Fibroblast of skin of left biceps (primary cell): ENCODE measurements around the gene SLIT1.
"Not testable (repeated sequence)": the region's sequence is repeated elsewhere in the genome, so short reads cannot be mapped to it uniquely, and the experiment has no call there.

Experiments
- DNase-seq, 2 experiments: peaks; one replicate each; pipeline ENCODE4 v3.0.0-alpha.2; 2013; ENCODE audit warnings: low read depth in 2 of 2

SLIT1 gene

GRCh38 chr10:97046456-97047082 is 139.2 kb downstream of the SLIT1 start:
- DNase-seq, result no peak

DNA sequence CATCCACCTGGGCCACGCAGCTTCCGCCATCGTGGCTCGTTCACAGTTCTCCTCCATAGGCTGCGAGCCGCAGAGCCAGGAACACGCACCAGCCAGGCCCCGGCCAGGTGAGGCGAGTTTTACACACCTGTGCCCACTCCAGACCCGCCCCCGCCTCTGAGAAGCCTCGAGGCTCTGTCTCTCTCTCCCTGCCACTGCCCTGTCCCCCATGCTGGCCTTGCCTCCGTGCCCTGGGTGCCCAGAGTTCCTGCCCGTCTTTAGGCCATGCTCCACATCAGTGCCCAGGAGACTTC is 142.2 kb downstream of the SLIT1 start:
- no peak for DNase-seq

- DNase-seq, result no peak
These were observed 142.8 kb downstream of the SLIT1 start for GRCh38 chr10:97042716-97043562.

DNA sequence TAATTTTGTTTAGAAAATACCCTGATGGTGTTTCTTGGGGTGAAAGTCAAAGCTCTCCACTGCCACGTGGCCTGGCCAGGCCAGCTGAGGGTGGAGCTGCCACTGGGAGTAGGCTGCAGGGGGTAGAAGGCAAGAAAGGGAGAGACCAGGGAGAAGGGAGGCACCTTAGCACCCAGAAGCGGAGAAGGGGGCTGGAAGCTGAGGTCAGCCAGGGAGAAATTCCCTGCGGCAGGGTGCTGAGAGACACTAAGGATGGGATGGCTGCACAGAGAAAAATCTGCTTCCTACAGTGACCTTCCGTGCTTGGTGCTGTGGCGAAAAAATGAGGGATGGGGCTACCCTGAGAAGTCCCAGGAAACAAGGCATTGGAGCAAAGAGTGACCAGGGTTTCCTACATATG is 143.7 kb downstream of the SLIT1 start:
- no peak for DNase-seq

GRCh38 chr10:97040706-97041105 is 145.1 kb downstream of the SLIT1 start:
- no peak for DNase-seq

GRCh38 chr10:97040248-97040584 is 145.5 kb downstream of the SLIT1 start:
- DNase-seq, result no peak

DNA sequence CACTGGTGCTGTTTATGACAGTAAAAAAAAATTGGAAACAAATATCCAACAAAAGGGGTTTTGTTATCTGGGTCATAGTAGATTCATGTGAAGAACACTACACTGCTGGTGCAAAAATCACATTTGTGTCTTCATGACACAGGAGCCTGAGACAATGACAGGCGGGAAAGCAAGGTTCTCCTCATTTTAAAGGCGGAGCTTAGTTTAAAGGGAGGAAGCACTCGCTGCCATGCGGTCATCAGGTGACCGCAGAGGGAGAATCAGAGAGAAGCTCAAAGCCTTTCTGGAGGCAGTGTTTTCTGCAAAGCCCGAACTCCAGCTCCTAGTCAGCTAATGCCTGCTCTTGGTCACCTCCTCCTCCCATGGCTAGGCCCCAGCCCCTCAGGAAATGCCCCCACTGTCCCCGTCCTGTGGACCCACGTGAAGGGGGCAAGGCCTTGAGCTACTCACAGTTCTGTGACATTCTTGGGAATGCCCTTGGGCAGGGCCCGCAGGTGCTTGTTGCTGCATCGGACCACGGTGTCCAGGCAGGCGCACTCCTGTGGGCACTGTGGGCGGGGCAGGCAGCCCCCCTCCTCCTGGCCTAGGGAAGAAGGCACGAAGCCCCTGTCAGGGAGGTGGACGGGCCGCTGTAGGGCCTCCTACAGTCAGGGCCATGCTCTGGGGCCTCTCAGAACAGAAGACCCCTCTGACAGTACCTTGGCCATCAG is 146.1 kb downstream of the SLIT1 start:
- DNase-seq, result no peak

DNA sequence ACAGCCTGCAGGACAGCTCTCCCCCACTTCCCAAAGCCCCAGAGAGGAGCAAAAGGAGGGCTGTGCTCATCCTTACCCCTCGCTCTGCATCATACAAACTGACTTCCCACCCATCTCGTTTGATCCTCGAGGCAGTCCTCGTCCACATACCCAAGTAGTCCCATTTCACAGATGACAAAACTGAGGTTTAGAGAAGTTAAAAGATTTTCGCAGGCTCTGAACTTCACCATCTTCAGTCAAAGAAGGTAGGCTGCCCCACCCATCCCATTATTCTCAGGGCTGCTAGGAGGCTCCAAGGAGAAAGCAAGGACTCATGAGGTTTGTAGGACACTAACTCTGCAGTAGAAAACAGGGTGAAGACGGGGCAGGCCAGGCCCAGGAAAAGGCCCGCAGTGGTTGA is 147.1 kb downstream of the SLIT1 start:
- DNase-seq, result no peak

- peak; percentile 47 to 57 for DNase-seq
These were observed 148.1 kb downstream of the SLIT1 start for GRCh38 chr10:97037365-97038361.

DNA sequence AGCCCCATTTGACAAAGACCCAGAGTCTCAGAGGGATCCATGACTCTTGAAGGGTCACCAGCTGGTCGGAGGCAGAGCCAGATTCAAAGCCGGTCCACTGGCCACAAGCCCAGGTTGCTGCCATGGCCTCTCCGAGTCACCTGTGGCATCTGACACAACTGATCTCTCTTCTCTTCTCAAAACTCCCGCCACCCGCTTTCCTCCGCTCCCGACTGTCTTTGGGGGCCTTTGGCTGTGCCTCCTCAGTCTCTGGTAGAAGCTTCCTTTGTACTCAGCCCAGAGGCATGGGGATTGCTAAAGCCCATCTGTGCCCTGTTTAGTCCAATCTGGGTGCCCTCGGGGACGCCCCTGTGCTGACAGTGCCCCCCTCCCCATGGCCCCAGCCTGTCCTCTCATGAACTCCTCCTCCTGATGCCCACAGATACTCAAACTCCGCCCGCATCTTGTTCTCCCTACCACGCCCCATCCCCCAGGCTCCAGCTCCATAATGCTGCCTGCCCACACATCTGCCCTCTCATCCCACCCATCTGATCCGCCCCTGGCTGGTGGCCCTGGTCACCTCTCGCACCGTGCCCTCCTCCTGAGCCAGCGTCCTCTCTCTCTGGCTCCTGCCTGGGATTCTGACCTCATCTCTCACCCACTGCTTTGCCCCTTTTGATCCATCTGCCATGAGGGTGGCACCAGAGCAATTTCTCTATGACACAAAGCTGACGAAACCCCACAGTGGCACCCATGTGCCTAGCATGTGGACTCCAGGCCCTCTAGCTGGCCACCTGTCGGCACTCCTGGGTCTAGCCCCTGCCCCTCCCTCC is 150.6 kb downstream of the SLIT1 start:
- no peak for DNase-seq

GRCh38 chr10:97034301-97034700 is 151.5 kb downstream of the SLIT1 start:
- DNase-seq, result no peak

- DNase-seq, result not testable (repeated sequence)
These were observed 151.9 kb downstream of the SLIT1 start for GRCh38 chr10:97033841-97034240.

- no peak for DNase-seq
These were observed 153.1 kb downstream of the SLIT1 start for GRCh38 chr10:97032624-97033023.

- DNase-seq, result no peak
These were observed 154.3 kb downstream of the SLIT1 start for GRCh38 chr10:97031459-97031858.

DNA sequence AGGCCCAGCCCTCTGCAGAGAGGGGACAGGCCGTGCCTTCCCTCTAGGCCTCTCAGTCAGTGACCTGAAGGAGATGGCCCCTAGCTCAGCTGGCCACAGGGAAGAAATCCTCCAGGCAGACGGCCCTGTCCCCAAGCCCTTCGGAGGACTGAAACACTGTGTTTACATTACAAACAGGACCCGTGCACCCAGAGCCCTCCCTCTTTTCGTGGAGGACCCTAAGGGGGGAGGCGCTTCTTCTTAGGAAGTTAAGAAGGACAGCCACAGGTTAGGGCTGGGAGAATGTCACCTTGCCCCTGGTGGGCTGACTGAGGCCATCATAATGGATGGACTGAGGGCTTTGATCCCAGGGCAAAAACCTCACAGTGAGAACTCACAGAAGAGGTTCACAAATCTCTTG is 154.9 kb downstream of the SLIT1 start:
- no peak for DNase-seq

- no peak for DNase-seq
These were observed 156.5 kb downstream of the SLIT1 start for GRCh38 chr10:97029271-97029670.

GRCh38 chr10:97028832-97029178 is 157.0 kb downstream of the SLIT1 start:
- DNase-seq, result no peak

- DNase-seq, result no peak
These were observed 157.5 kb downstream of the SLIT1 start for GRCh38 chr10:97028126-97028831.

GRCh38 chr10:97025613-97026242 is 160.0 kb downstream of the SLIT1 start:
- no peak for DNase-seq
